Esophagus muscularis mucosa (tissue), 4 donors: Measurements from ENCODE around the gene ZSWIM2. TPM values are rescaled to one million over a fixed set of nuclear protein-coding genes. Genes with fewer than 3 reads are reported as not detected.
"Not testable (repeated sequence)": the region's sequence is repeated elsewhere in the genome, so short reads cannot be mapped to it uniquely, and the experiment has no call there.

ENCODE experiments used
- DNase-seq: peaks from one replicate; pipeline ENCODE4 v3.0.0-alpha.2; 2017; ENCODE audit errors: extremely low spot score
- H3K27ac ChIP-seq, 4 donors: fragments of 200-600 bp; sonication (generic); replicated peaks in 1 of 4; 1 replicate in 3 of 4; 2 replicates in 1 of 4; pipeline ENCODE4 v1.5.1; 2016 to 2019; ENCODE audit warnings: mild to moderate bottlenecking in 1 of 4
- H3K27me3 ChIP-seq, 4 donors: fragments of 200-600 bp; sonication (generic); one replicate each; pipeline versions ENCODE4 v1.5.1 to v1.6.0; 2016 to 2019
- H3K36me3 ChIP-seq, 4 donors: fragments of 200-600 bp; sonication (generic); one replicate each; pipeline ENCODE4 v1.5.1; 2016 to 2019
- H3K4me1 ChIP-seq, 4 donors: fragments of 200-600 bp; sonication (generic); one replicate each; pipeline ENCODE4 v1.5.1; 2016 to 2019
- H3K4me3 ChIP-seq, 4 donors: fragments of 200-600 bp; sonication (generic); 1 replicate in 2 of 4; 2 replicates in 2 of 4; pipeline ENCODE4 v1.5.1; 2016 to 2019; ENCODE audit warnings: mild to moderate bottlenecking in 4 of 4, moderate library complexity in 1 of 4
- H3K9me3 ChIP-seq, 4 donors: fragments of 200-600 bp; sonication (generic); 1 replicate in 3 of 4; 2 replicates in 1 of 4; pipeline ENCODE4 v1.5.1; 2016 to 2019
- EP300 ChIP-seq: sonication (generic); formaldehyde crosslinking; IDR thresholded peaks from one replicate; pipeline ENCODE4 v1.6.1; 2017; ENCODE audit warnings: antibody characterized with exemption
- POLR2A ChIP-seq: fragments of 450-650 bp; IDR thresholded peaks from one replicate; pipeline ENCODE4 v1.6.1; 2017; ENCODE audit warnings: antibody characterized with exemption, moderate library complexity, mild to moderate bottlenecking, low read depth
- POLR2AphosphoS5 ChIP-seq, 2 donors: sonication (generic); formaldehyde crosslinking; IDR thresholded peaks; one replicate each; pipeline ENCODE4 v1.6.1; 2017; ENCODE audit warnings: antibody characterized with exemption in 2 of 2
- WGBS: methylation state at CpG from one replicate; pipeline ENCODE4 v1.1.5; 2018; 5-methylcytosine and 5-hydroxymethylcytosine counted together
- intact Hi-C: fragments of 100-400 bp; cut with DNase I; formaldehyde crosslinking; loops from one replicate; pipeline ENCODE4 v1.15.1; 2023
- total RNA-seq, 4 donors: library from RNA; depleted of rRNA; stranded (reverse); fragments of >200 nt; gene quantifications; one replicate each; pipeline versions ENCODE4 v1.1.0 to v1.2.1, GENCODE V29; 2016
- TF ChIP-seq, protein P1 (sequence below), 3 experiments: fragments of 200-600 bp in 2 of 3; fragments of 450-650 bp in 1 of 3; sonication (generic) in 2 of 3; IDR thresholded peaks; one replicate each; pipeline ENCODE4 v1.5.1; 2017 to 2019; ENCODE audit warnings: antibody characterized with exemption in 3 of 3, mild to moderate bottlenecking in 2 of 3, moderate library complexity in 1 of 3

Gene ZSWIM2
- total RNA-seq, 4 donors from 2014 or later, result not detected

DNA sequence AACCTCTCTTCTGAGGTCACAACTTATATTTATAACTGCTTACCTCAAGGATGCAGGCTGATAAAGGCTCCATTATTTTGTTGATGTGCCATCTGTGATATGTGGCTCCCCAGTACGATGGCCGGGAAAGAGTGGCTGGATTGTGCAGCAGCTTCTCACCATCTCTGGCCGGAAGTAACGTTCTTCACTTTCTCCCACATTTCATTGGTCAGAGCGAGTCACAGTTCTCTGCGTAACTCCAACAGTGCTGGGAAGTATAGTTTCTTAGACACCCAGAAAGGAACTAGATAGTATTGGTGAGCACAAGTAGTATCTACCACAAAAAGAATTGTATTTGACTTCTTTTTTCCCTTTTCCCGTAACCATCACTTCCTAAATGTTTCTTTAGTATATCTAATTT, 28.7 kb downstream of the ZSWIM2 start:
- Histone ChIP-seq H3K4me1 (no peaks in the 10 kb centered on the region), H3K4me3 (no peak overlapping the region), H3K27me3 (no peaks in the 10 kb centered on the region), H3K9me3 (peaks cover 0 to 3% (median 0%) of the 10 kb centered on the region in 4 donors), H3K36me3 (no peaks in the 10 kb centered on the region), H3K27ac (no peak overlapping the region)
- intact Hi-C loops, result no loop called here
- WGBS, result 86% methylated on average over 7 of the region's 7 CpGs
- TF ChIP-seq, protein P1, sequence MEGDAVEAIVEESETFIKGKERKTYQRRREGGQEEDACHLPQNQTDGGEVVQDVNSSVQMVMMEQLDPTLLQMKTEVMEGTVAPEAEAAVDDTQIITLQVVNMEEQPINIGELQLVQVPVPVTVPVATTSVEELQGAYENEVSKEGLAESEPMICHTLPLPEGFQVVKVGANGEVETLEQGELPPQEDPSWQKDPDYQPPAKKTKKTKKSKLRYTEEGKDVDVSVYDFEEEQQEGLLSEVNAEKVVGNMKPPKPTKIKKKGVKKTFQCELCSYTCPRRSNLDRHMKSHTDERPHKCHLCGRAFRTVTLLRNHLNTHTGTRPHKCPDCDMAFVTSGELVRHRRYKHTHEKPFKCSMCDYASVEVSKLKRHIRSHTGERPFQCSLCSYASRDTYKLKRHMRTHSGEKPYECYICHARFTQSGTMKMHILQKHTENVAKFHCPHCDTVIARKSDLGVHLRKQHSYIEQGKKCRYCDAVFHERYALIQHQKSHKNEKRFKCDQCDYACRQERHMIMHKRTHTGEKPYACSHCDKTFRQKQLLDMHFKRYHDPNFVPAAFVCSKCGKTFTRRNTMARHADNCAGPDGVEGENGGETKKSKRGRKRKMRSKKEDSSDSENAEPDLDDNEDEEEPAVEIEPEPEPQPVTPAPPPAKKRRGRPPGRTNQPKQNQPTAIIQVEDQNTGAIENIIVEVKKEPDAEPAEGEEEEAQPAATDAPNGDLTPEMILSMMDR (IDR thresholded peaks at IDR 0.05), result no peak
- TF ChIP-seq POLR2A (no peak), POLR2AphosphoS5 (IDR thresholded peaks at IDR 0.05) (no peak), EP300 (no peak)
- DNase-seq, result no peak

DNA sequence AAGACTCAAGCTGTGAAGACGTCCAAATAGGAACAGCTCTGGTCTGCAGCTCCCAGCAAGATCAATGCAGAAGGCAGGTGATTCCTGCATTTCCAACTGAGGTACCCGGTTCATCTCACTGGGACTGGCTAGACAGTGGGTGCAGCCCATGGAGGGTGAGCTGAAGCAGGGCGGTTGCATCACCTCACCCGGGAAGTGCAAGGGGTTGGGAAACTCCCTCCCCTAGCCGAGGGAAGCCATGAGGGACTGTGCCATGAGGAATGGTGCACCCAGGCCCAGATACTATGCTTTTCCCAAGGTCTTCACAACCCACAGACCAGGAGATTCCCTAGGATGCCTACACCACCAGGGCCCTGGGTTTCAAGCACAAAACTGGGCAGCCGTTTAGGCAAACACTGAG, 37.2 kb downstream of the ZSWIM2 start:
- H3K4me3 ChIP-seq, DNase-seq, H3K36me3 ChIP-seq, H3K27me3 ChIP-seq, H3K4me1 ChIP-seq, intact Hi-C loops, H3K27ac ChIP-seq, H3K9me3 ChIP-seq: not testable (repeated sequence)
- WGBS, result 78% methylated on average over 4 of the region's 6 CpGs

DNA sequence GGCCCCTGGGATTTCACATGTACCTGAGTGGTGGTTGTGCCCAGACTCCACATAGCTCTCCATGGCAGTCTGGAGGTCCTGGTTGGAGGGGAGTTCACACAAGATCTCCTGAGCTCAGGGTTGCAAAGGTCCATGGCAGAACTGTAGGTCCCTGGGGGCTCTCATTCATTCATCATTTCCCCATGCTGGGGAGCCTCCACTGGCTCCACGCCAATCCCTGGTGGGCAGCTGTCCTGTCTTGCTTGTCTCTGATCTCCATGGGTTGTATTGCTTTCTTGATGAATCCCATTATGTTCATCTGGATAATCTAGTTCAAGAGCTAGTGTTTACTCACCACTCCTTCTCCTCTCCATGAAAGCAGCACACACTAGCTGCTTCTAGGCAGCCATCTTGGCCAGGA, 42.4 kb downstream of the ZSWIM2 start:
- Histone ChIP-seq H3K4me3 (no peak overlapping the region), H3K27me3 (no peaks in the 10 kb centered on the region), H3K27ac (no peak overlapping the region), H3K36me3 (no peaks in the 10 kb centered on the region), H3K4me1 (no peaks in the 10 kb centered on the region), H3K9me3 (peaks cover 0 to 8% (median 0%) of the 10 kb centered on the region in 4 donors)
- intact Hi-C loops, result no loop called here
- DNase-seq, result no peak
- TF ChIP-seq EP300 (no peak), POLR2A (no peak), POLR2AphosphoS5 (IDR thresholded peaks at IDR 0.05) (no peak)
- TF ChIP-seq, protein P1 (IDR thresholded peaks at IDR 0.05), result no peak
- 80% methylated on average over 1 of the region's 1 CpG for WGBS

DNA sequence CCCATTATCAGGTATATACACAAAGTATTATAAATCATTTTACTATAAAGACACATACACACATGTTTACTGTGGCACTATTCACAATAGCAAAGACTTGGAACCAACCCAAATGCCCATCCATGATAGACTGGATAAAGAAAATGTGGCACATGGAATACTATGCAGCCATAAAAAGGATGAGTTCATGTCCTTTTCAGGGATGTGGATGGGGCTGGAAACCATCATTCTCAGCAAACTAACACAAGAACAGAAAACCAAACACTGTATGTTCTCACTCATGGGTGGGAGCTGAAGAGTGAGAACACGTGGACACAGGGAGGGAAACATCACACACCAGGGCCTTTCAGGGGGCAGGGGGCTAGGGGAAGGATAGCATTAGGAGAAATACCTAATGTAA, 50.4 kb downstream of the ZSWIM2 start:
- H3K36me3 ChIP-seq, intact Hi-C loops, H3K27ac ChIP-seq, H3K4me1 ChIP-seq, H3K27me3 ChIP-seq, DNase-seq, H3K4me3 ChIP-seq, H3K9me3 ChIP-seq: not testable (repeated sequence)
- WGBS, result 85% methylated on average over 1 of the region's 1 CpG

DNA sequence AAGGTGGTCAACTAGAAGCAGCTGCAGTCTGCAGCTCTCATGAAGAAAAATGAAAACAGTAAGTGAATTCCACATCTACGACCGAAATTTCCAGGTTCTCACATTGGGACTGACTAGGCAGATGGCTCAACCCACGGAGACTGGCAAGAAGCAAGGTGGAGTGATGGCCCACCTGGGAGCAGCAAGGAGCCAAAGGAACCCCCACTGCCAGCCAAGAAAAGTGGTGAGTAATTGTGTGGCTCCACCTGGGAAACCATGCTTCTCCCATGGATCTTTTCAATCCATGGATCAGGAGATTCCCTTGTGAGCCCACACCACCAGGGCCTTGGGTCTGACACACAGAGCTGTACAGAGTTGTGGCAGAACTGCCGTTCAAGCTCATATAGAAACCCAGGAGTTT, 64.0 kb downstream of the ZSWIM2 start:
- H3K4me3 ChIP-seq, result no peak overlapping the region
- no peak for DNase-seq
- intact Hi-C loops, result no loop called here
- 100% methylated on average over 3 of the region's 4 CpGs for WGBS
- TF ChIP-seq, protein P1 (IDR thresholded peaks at IDR 0.05), result no peak
- TF ChIP-seq POLR2A (no peak), POLR2AphosphoS5 (IDR thresholded peaks at IDR 0.05) (no peak), EP300 (no peak)
- H3K27me3 ChIP-seq, result no peaks in the 10 kb centered on the region
- H3K4me1 ChIP-seq, result no peaks in the 10 kb centered on the region
- no peaks in the 10 kb centered on the region for H3K36me3 ChIP-seq
- no peak overlapping the region for H3K27ac ChIP-seq
- H3K9me3 ChIP-seq, result peaks cover 0 to 32% (median 18%) of the 10 kb centered on the region in 4 donors

DNA sequence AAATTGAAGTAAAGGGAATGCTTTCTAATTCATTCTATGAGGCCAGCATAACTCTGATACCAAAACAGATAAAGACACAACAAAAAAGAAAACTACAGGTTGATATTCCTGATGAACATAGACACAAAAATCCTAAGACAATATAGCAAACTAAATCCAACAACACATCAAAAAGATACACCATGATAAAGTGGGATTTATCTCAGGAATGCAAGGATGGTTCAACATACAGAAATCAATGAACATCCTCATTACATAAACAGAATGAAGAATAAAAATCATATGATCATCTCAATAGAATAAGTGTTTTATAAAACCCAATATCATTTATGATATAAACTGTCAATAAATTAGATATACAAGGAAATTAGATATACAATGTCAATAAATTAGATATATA, 65.7 kb downstream of the ZSWIM2 start:
- no peak for TF ChIP-seq POLR2AphosphoS5 (IDR thresholded peaks at IDR 0.05)
- Histone ChIP-seq H3K36me3 (no peaks in the 10 kb centered on the region), H3K27ac (no peak overlapping the region), H3K4me1 (no peaks in the 10 kb centered on the region), H3K4me3 (no peak overlapping the region), H3K9me3 (peaks cover 0 to 26% (median 16%) of the 10 kb centered on the region in 4 donors), H3K27me3 (no peaks in the 10 kb centered on the region)
- DNase-seq, result no peak
- intact Hi-C loops, result no loop called here
